SK-N-SH treated with all-trans-retinoic acid at 6 μM for 48 hours (cell line): Measurements from ENCODE around the gene CLTA.

Source experiments
- ATAC-seq: fragments of 200-7000 bp; cut with Tn5 transposase; 3 replicates; pipeline ENCODE4 v1.9.1; 2020; ENCODE audit warnings: mild to moderate bottlenecking, moderate library complexity
- ARNTL ChIP-seq: fragments of 450-650 bp; formaldehyde crosslinking; IDR thresholded peaks from 2 replicates; pipeline ENCODE4 v1.5.0; 2020; ENCODE audit warnings: low read depth, mild to moderate bottlenecking, moderate library complexity, borderline replicate concordance
- BACH2 ChIP-seq: fragments of 250-450 bp; sonication (Bioruptor Pico); IDR thresholded peaks from 2 replicates; pipeline ENCODE4 v1.9.0; 2021; ENCODE audit warnings: mild to moderate bottlenecking, borderline replicate concordance
- CREB5 ChIP-seq: fragments of 250-450 bp; sonication (Bioruptor Pico); IDR thresholded peaks from 2 replicates; pipeline ENCODE4 v1.5.1; 2020; ENCODE audit warnings: low read depth, mild to moderate bottlenecking, moderate library complexity
- ESRRG ChIP-seq: fragments of 250-450 bp; sonication (Bioruptor Pico); IDR thresholded peaks from 2 replicates; pipeline ENCODE4 v1.6.1; 2021; ENCODE audit warnings: mild to moderate bottlenecking
- GLIS3 ChIP-seq: fragments of 250-450 bp; sonication (Bioruptor Pico); IDR thresholded peaks from 2 replicates; pipeline ENCODE4 v1.5.0; 2020; ENCODE audit warnings: mild to moderate bottlenecking, moderate library complexity
- ISL1 ChIP-seq: fragments of 250-450 bp; sonication (Bioruptor Pico); IDR thresholded peaks from 2 replicates; pipeline ENCODE4 v2.1.2; 2022; ENCODE audit warnings: mild to moderate bottlenecking, moderate library complexity
- OSR1 ChIP-seq: fragments of 250-450 bp; sonication (Bioruptor Pico); IDR thresholded peaks from 2 replicates; pipeline ENCODE4 v1.8.0; 2022; ENCODE audit warnings: moderate library complexity, mild to moderate bottlenecking, inconsistent platforms
- POU6F1 ChIP-seq: fragments of 250-450 bp; sonication (Bioruptor Pico); IDR thresholded peaks from 2 replicates; pipeline ENCODE4 v1.8.0; 2021; ENCODE audit warnings: low read depth, mild to moderate bottlenecking, moderate library complexity, borderline replicate concordance
- PPARA ChIP-seq: fragments of 250-450 bp; sonication (Bioruptor Pico); IDR thresholded peaks from 2 replicates; pipeline ENCODE4 v1.5.0; 2020; ENCODE audit warnings: mild to moderate bottlenecking, borderline replicate concordance
- RARB ChIP-seq: fragments of 250-450 bp; sonication (Bioruptor Pico); IDR thresholded peaks from 2 replicates; pipeline ENCODE4 v1.8.0; 2021; ENCODE audit warnings: mild to moderate bottlenecking, moderate library complexity
- SNAI2 ChIP-seq: fragments of 250-450 bp; sonication (Bioruptor Pico); IDR thresholded peaks from 2 replicates; pipeline ENCODE4 v1.5.0; 2020; ENCODE audit warnings: mild to moderate bottlenecking, moderate library complexity
- TCF4 ChIP-seq: fragments of 250-450 bp; sonication (Bioruptor Pico); IDR thresholded peaks from 2 replicates; pipeline ENCODE4 v1.8.0; 2021; ENCODE audit warnings: mild to moderate bottlenecking, moderate library complexity, borderline replicate concordance
- TOX ChIP-seq: fragments of 250-450 bp; sonication (Bioruptor Pico); IDR thresholded peaks from 2 replicates; pipeline ENCODE4 v1.8.0; 2021; ENCODE audit warnings: mild to moderate bottlenecking, moderate library complexity, borderline replicate concordance
- TSHZ2 ChIP-seq: fragments of 250-450 bp; sonication (Bioruptor Pico); IDR thresholded peaks from 2 replicates; pipeline ENCODE4 v1.5.0; 2020; ENCODE audit warnings: mild to moderate bottlenecking, moderate library complexity
- ZC3H10 ChIP-seq: fragments of 250-450 bp; sonication (Bioruptor Pico); IDR thresholded peaks from 2 replicates; pipeline ENCODE4 v1.5.1; 2021; ENCODE audit warnings: mild to moderate bottlenecking, moderate library complexity
- ZFP3 ChIP-seq: fragments of 250-450 bp; sonication (Bioruptor Pico); IDR thresholded peaks from 2 replicates; pipeline ENCODE4 v1.5.0; 2020; ENCODE audit warnings: mild to moderate bottlenecking, moderate library complexity
- ZFP30 ChIP-seq: fragments of 450-650 bp; formaldehyde crosslinking; IDR thresholded peaks from 2 replicates; pipeline ENCODE4 v1.5.0; 2022; ENCODE audit warnings: mild to moderate bottlenecking, moderate library complexity
- ZNF565 ChIP-seq: fragments of 450-650 bp; formaldehyde crosslinking; conservative IDR thresholded peaks from 2 replicates; pipeline ENCODE4 v1.5.0; 2020; ENCODE audit warnings: low read depth, mild to moderate bottlenecking, moderate library complexity
- ZNF70 ChIP-seq: fragments of 450-650 bp; formaldehyde crosslinking; IDR thresholded peaks from 2 replicates; pipeline ENCODE4 v1.5.0; 2020; ENCODE audit warnings: mild to moderate bottlenecking, moderate library complexity
- ZNF8 ChIP-seq: fragments of 450-650 bp; formaldehyde crosslinking; IDR thresholded peaks from 2 replicates; pipeline ENCODE4 v1.5.0; 2020; ENCODE audit warnings: mild to moderate bottlenecking, moderate library complexity

Gene CLTA

GRCh38 chr9:36218011-36218410 is 27.3 kb downstream of the CLTA start:
- TF ChIP-seq RARB (no peak), ZNF565 (no peak), BACH2 (no peak), ZFP3 (CRISPR knock-in tag) (no peak), SNAI2 (CRISPR knock-in tag) (no peak), CREB5 (CRISPR knock-in tag) (no peak)
- TF ChIP-seq, all 23 proteins: peak for 0
- ATAC-seq = no peak

- no peak for TF ChIP-seq ISL1
- no peak for TF ChIP-seq ZNF70 (CRISPR knock-in tag)
- TF ChIP-seq PPARA (CRISPR knock-in tag) = no peak
- TF ChIP-seq ZFP3 (CRISPR knock-in tag) = no peak
- TF ChIP-seq TOX (CRISPR knock-in tag) = no peak
- no peak for TF ChIP-seq POU6F1 (CRISPR knock-in tag)
- no peak for TF ChIP-seq CREB5 (CRISPR knock-in tag)
- TF ChIP-seq BACH2 = no peak
- TF ChIP-seq ZNF8 (CRISPR knock-in tag) = no peak
- ATAC-seq = no peak; the same call in 2 of the 3 replicates
These were observed 27.7 kb downstream of the CLTA start for GRCh38 chr9:36218411-36218901.

GRCh38 chr9:36221667-36222066 is 30.9 kb downstream of the CLTA start:
- ATAC-seq = no peak
- no peak for TF ChIP-seq CREB5 (CRISPR knock-in tag)
- no peak for TF ChIP-seq RARB
- no peak for TF ChIP-seq TCF4 (CRISPR knock-in tag)
- TF ChIP-seq TSHZ2 = no peak
- TF ChIP-seq ARNTL (CRISPR knock-in tag) = no peak
- TF ChIP-seq GLIS3 (CRISPR knock-in tag) = no peak
- no peak for TF ChIP-seq ZNF565
- no peak for TF ChIP-seq ZNF70 (CRISPR knock-in tag)
- no peak for TF ChIP-seq ESRRG (CRISPR knock-in tag)
- TF ChIP-seq OSR1 = no peak
- no peak for TF ChIP-seq ZFP30 (CRISPR knock-in tag)
- no peak for TF ChIP-seq ISL1

GRCh38 chr9:36222449-36222848 is 31.7 kb downstream of the CLTA start:
- ATAC-seq = no peak
- TF ChIP-seq ZNF70 (CRISPR knock-in tag) (no peak), POU6F1 (CRISPR knock-in tag) (no peak), ZC3H10 (CRISPR knock-in tag) (no peak), RARB (no peak), ZFP30 (CRISPR knock-in tag) (no peak), ARNTL (CRISPR knock-in tag) (no peak), OSR1 (no peak)
